GM21515 (cell line): ENCODE measurements around the gene CCDC66.
A peak's percentile ranks its signal among the peaks of the same experiment; 100 is the strongest.
"Not testable (repeated sequence)": the region's sequence is repeated elsewhere in the genome, so short reads cannot be mapped to it uniquely, and the experiment has no call there.

ENCODE experiments used
- ATAC-seq: cut with Tn5 transposase; IDR thresholded peaks from one replicate; pipeline ENCODE4 v1.9.1; 2021; ENCODE audit not compliant: unreplicated experiment

CCDC66 gene

DNA sequence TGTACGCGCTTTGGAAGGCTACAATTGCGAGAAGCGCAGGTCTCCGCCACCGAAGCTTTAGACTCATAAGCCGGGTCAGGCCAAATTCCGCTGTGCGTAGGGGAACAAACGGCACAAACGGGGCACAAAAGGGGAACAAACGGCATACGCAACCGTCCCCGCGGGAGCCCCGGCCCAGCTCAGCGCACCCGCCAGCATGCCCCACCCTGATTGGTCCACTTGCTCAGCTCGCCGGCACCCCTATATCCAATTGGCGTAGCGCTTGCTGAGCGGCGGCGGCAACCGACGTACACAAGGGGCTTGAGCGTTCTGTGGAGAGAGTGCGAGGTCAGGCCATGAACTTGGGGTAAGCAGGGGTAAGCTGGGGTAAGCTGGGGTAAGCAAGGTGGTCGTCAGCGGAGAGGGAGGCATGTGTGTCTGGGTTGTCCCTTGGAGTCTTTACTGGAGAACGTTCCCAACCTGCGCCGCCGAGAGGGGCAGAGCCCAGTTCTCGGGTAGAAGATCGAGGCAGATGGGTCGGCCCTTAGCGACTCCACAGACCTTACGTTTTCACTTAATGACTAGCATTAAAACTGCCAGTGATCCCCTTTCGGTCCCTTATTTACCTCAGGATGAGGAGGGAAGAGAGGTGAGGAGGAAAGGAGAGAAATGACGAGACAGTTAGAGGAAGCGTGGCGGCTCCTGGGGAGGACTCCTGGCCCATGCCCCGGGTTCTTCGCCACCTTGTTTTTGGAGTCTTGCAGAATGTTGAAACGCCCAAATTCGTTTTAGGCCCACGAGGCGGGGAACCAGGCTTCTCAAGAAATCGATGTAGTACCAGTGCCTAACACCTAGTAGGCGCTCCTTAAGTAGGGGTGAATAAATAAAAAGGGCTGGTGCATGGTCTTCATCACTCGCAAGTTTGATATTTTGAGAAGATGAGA lies at the start of gene CCDC66:
Gene CCDC66 (plus strand): TSS at position 268 of the 923 bp plus-strand sequence. CDS start 68 bp downstream, at position 336.
- ATAC-seq, result peak; percentile 99

DNA sequence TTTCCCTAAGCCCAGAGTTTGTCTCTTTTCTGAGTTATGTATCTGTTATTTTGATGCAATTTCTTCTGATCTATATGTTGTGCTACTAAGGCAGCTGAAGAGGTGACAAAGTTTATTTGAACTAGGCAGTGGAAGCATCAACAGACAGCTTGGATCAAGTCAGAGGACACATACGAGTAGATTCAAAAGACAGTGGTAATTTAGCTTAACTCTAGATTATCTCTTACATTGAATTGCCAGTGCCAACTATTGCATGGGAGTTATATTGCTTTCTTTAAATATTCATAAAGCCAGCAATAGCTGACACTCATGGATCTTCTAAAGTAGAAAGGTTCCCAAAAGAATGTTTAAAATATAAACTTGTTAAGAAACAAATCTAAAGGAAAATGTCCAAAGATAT lies 37.3 kb upstream of the CCDC66 start:
- no peak for ATAC-seq

GRCh38 chr3:56522374-56522773 lies 34.6 kb upstream of the CCDC66 start:
- no peak for ATAC-seq

DNA sequence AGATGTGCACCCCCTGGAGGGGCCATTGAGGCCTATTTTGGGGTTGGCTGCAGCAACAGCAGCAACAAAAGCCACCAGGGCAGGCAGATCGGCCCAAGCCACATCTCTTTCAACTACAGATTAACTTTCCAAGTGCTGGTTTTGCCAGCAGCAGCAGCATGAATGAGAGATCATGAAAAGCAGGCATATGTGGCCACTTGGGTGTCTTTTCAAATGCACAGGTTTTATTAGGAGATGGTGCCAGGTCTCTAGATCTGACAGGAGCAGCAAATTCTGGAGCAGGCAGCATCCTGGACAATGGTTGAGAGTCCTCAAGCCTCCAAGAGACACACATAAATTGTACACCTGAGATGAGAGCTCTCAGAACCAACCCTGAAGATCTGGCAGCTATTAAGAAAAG lies 31.7 kb upstream of the CCDC66 start:
- ATAC-seq, result no peak

GRCh38 chr3:56536735-56537134 lies 20.2 kb upstream of the CCDC66 start:
- no peak for ATAC-seq

DNA sequence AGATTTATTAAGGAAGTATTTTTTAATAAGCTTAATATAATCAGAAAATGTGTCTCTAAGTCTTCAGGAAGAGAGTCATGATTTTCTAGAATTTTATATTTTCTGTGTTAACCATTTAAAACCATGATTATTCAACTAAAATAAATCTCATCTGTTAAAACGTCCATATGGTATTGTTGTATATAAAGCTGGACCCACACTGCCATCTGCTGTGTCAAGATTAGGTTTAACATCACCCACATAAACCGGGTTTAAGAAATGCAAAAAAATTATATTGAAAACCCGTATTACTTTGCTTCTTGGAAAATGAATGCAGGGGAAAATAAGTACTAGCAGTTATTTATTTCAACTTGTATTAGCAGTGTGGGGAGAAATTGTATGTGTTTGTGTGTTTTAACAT lies 9.5 kb upstream of the CCDC66 start:
- ATAC-seq, result no peak

GRCh38 chr3:56557831-56558170 lies 826 bp downstream of the CCDC66 start:
- peak; percentile 13 for ATAC-seq

DNA sequence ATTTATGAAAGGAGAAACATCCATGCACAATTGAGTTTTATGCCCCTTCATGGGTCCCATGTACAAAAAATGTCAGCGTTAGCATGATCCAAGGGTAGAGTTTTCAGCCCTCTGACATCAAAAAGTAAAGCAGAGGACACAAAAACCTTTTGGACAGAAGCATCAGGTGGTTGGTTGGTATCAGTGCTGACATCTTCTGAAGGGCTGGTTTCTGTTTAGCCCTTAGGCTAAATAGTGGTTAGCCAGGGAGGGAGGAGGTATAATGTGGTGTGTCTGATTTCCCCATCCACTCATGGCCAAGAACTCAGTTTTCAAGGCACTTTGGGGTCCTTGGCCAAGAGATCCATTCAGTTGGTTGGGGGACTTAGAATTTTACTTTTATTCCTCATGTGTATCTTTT lies 16.5 kb downstream of the CCDC66 start:
- ATAC-seq, result no peak

DNA sequence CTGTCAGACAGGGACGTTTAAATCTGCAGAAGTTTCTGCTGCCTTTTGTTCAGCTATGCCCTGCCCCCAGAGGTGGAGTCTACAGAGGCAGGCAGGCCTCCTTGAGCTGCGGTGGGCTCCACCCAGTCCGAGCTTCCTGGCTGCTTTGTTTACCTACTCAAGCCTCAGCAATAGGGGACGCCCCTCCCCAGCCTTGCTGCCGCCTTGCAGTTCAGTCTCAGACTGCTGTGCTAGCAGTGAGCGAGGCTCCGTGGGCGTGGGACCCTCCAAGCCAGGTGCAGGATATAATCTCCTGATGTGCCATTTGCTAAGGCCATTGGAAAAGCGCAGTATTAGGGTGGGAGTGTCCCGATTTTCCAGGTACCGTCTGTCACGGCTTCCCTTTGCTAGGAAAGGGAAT lies 25.0 kb downstream of the CCDC66 start:
- ATAC-seq, result not testable (repeated sequence)

GRCh38 chr3:56584275-56584674 lies 27.3 kb downstream of the CCDC66 start:
- not testable (repeated sequence) for ATAC-seq

- ATAC-seq, result no peak
Measured at GRCh38 chr3:56590814-56591213, 33.8 kb downstream of the CCDC66 start.

- no peak for ATAC-seq
Measured at GRCh38 chr3:56591262-56591661, 34.3 kb downstream of the CCDC66 start.

DNA sequence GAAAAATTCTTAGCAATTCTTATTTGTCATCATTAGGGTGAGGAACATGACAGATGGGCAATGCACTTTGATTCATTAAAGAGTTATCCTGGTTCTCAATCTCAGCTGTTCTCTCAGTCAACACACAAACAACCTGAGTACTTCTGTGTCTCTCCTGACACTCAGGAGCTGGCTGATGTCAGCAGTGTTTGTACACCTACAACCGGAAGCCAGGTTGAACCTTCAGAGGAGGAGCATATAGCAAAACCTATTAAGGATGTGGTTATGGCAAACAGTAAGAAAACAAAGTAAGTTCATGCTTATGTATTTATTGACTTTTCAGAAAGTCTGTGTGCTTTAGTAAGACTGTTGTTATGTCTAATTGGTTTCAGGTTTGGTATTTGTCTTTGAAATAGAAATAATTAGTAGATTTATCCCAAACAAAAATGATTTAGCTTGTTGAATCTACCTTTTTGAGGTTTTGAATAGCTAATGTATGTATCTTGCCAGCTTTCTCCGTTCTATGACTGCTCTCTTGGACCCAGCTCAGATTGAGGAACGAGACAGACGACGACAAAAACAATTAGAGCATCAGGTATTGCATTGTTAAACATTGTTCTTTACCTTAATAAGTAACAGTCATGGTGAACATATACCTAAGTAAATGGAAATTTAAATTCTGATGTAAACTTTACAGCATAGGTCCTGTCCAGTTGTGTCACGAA lies 36.6 kb downstream of the CCDC66 start:
- ATAC-seq, result no peak

DNA sequence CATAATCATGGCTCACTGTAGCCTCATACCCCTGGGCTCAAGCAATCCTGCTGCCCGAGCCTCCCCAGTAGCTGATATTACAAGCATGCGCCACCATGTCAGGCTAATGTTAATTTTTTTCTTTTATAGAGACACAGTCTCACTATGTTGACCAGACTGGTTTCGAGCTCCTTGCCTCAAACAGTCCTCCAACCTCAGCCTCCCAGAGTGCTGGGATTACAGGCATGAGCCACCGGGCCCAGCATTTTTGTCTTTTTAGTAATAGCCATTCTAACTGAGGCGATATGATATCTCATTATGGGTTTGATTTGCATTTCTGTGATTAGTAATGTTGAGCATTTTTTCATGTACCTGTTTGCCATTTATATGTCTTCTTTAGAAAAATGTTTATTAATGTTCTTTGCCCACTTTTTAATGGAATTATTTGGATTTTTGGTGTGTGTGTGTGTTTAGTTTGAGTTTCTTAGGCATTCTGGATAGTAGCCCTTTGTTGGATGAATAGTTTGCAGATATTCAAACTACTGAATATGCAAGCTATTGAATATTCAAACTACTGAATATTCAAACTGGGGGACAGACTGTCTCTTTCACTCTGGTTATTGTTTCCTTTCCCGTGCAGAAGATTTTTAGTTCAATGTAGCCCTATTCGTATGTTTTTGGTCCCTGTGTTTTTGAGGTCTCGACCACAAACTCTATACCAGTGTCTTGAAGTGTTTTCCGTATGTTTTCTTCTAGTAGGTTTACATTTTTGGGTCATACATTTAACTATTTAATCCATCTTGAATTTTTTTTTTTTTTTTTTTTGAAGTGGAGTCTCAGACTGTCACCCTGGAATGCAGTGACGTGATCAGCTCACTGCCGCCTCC lies 39.2 kb downstream of the CCDC66 start:
- no peak for ATAC-seq

DNA sequence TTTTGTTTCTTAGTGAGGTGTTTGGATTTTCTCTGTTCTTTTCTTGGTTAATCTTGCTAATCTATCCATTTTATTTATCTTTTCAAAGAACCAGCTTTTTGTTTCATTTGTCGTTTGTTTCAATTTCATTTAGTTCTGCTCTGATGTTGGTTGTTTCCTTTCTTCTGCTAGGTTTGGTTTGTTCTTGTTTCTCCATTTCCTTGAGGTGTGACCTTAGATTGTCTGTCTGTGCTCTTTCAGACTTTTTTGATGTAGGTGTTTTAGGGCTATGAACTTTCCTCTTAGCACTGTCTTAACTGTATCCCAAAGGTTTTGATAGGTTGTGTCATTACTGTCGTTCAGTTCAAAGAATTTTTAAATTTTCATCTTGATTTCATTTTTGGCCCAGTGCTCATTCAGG lies 51.5 kb downstream of the CCDC66 start:
- not testable (repeated sequence) for ATAC-seq

- no peak for ATAC-seq
Measured at GRCh38 chr3:56610669-56611335, 53.8 kb downstream of the CCDC66 start.

GRCh38 chr3:56611364-56611763 lies 54.4 kb downstream of the CCDC66 start:
- ATAC-seq, result no peak

- no peak for ATAC-seq
Measured at GRCh38 chr3:56612146-56612545, 55.2 kb downstream of the CCDC66 start.

DNA sequence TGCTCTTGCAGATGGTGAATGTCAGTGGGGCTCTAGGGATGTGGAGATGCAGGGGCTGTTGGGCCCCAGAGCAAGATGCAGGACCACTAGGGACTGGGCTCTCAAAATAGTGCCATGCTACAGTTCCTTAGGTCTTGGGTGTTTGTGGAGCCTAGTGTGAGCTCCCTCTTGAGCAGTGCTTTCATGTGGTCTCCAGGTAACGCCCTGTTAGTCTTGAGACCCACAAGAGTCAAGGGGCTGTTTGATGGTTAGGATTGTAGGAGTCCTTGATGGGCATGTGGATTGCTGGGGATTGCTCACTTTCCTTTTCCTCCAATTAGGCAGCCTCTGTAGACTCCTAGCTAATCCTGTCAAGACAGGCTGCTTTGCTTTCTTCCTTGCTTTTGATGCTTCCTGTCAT lies 56.0 kb downstream of the CCDC66 start:
- ATAC-seq, result no peak

GRCh38 chr3:56616478-56617006 lies 59.6 kb downstream of the CCDC66 start:
- no peak for ATAC-seq

GRCh38 chr3:56620371-56620770 lies 63.4 kb downstream of the CCDC66 start:
- ATAC-seq, result no peak
